CD4-positive, alpha-beta memory T cell (primary cell): ENCODE measurements around the gene YIF1A. TPM values are rescaled to one million over a fixed set of nuclear protein-coding genes. Genes with fewer than 3 reads are reported as not detected.

Source experiments
- CTCF ChIA-PET: fragments of 350-600 bp; sonication (Branson Sonifier 250); formaldehyde crosslinking; loops from one replicate; lab custom pipeline; 2021; ENCODE audit warnings: inconsistent platforms; ENCODE audit not compliant: partially characterized antibody; lab: Charles Lee
- POLR2A ChIA-PET: fragments of 350-600 bp; sonication (Branson Sonifier 250); formaldehyde crosslinking; loops from one replicate; lab custom pipeline; 2021; ENCODE audit not compliant: partially characterized antibody; lab: Charles Lee
- DNase-seq, 5 donors: peaks; one replicate each; pipeline versions ENCODE4 v3.0.0 to v3.0.0-alpha.2; 2020 to 2022; ENCODE audit warnings: mixed read lengths in 1 of 5
- H3K27ac ChIP-seq: one replicate; pipeline ENCODE4 v1.7.0; 2013; ENCODE audit warnings: low read depth, low read length
- H3K27me3 ChIP-seq: 2 replicates; pipeline ENCODE4 v1.7.0; 2013; ENCODE audit warnings: mild to moderate bottlenecking, low read length, moderate library complexity; ENCODE audit not compliant: insufficient read depth
- H3K36me3 ChIP-seq: 2 replicates; pipeline ENCODE4 v1.7.0; 2013; ENCODE audit warnings: mild to moderate bottlenecking, low read length, moderate library complexity; ENCODE audit not compliant: insufficient read depth
- H3K4me1 ChIP-seq: 2 replicates; pipeline ENCODE4 v1.7.0; 2013; ENCODE audit warnings: mild to moderate bottlenecking, low read length, moderate library complexity; ENCODE audit not compliant: insufficient read depth
- H3K4me3 ChIP-seq, 2 donors: one replicate each; pipeline ENCODE4 v1.7.0; 2013; ENCODE audit warnings: low read length in 2 of 2, mild to moderate bottlenecking in 1 of 2
- H3K9me3 ChIP-seq, 2 donors: one replicate each; pipeline ENCODE4 v1.7.0; 2013; ENCODE audit warnings: low read length in 2 of 2, control low read depth in 1 of 2; ENCODE audit not compliant: control insufficient read depth in 1 of 2
- H3K27ac Mint-ChIP-seq, 7 donors: one replicate each; pipeline ENCODE4 v1.8.0; 2020 to 2021; ENCODE audit warnings: mixed read lengths in 7 of 7, mild to moderate bottlenecking in 6 of 7, inconsistent platforms in 3 of 7, moderate library complexity in 3 of 7
- H3K27me3 Mint-ChIP-seq, 2 donors: one replicate each; pipeline ENCODE4 v1.8.0; 2020 to 2021; ENCODE audit warnings: mixed read lengths in 2 of 2
- H3K36me3 Mint-ChIP-seq, 2 donors: one replicate each; pipeline ENCODE4 v1.8.0; 2020 to 2021; ENCODE audit warnings: mixed read lengths in 2 of 2, inconsistent platforms in 1 of 2, mild to moderate bottlenecking in 1 of 2
- H3K4me1 Mint-ChIP-seq, 4 donors: one replicate each; pipeline ENCODE4 v1.8.0; 2020 to 2021; ENCODE audit warnings: mixed read lengths in 4 of 4, mild to moderate bottlenecking in 1 of 4
- H3K4me3 Mint-ChIP-seq, 8 donors: one replicate each; pipeline ENCODE4 v1.8.0; 2020 to 2021; ENCODE audit warnings: mixed read lengths in 8 of 8, mild to moderate bottlenecking in 7 of 8, moderate library complexity in 6 of 8, inconsistent platforms in 3 of 8
- H3K9me3 Mint-ChIP-seq, 8 donors: one replicate each; pipeline ENCODE4 v1.8.0; 2020 to 2021; ENCODE audit warnings: mixed read lengths in 8 of 8, mild to moderate bottlenecking in 5 of 8, inconsistent platforms in 3 of 8, moderate library complexity in 1 of 8
- intact Hi-C: fragments of 100-400 bp; cut with micrococcal nuclease; formaldehyde crosslinking; loops from one replicate; pipeline ENCODE4 v1.15.1; 2023
- polyA plus RNA-seq, 2 donors: library from polyadenylated mRNA; unstranded; fragments of 300-500 nt; fragmentation: Illumina TruSeq; gene quantifications; one replicate each; pipeline ENCODE4 v1.2.3, GENCODE V29; 2021
- total RNA-seq, 2 experiments: library from RNA; stranded (reverse); gene quantifications; one replicate each; pipeline ENCODE4 v1.2.3, GENCODE V29; 2021

Gene YIF1A
- total and polyA plus RNA-seq, 4 experiments from 2014 or later, result 40.4 to 77.5 (median 49.3) TPM

- H3K4me3 Mint-ChIP-seq, result no peak overlapping the region
- DNase-seq, result no peak
- ChIA-PET POLR2A (interaction anchor here (2.3 kb wide), 1 partner anchor 17 kb away, joined by 22 read pairs; no protein-coding TSS in a partner anchor), CTCF (interaction anchor here (0.8 to 8.6 kb wide), 5 partner anchors 9 to 59 kb away, joined by 3 to 110 read pairs (median 3); partner anchors contain the start of gene BRMS1)
- Histone ChIP-seq H3K27ac (no peak overlapping the region), H3K4me3 (no peak overlapping the region), H3K4me1 (peaks cover 29% of the 10 kb centered on the region), H3K36me3 (no peaks in the 10 kb centered on the region), H3K27me3 (no peaks in the 10 kb centered on the region), H3K9me3 (no peaks in the 10 kb centered on the region)
- H3K4me1 Mint-ChIP-seq, result peaks cover 18 to 27% (median 20%) of the 10 kb centered on the region in 4 donors
- H3K27ac Mint-ChIP-seq, result peak overlapping the region in 1 of 7 donors; percentile 13
- no peaks in the 10 kb centered on the region for H3K36me3 Mint-ChIP-seq
- H3K27me3 Mint-ChIP-seq, result no peaks in the 10 kb centered on the region
- peaks cover 0 to 2% (median 0%) of the 10 kb centered on the region in 8 donors for H3K9me3 Mint-ChIP-seq
- intact Hi-C loops, result loop anchor here (5.0 kb wide), 1 partner anchor 58 kb away; no protein-coding TSS in a partner anchor
Measured at GRCh38 chr11:66329165-66329673, 40.3 kb upstream of the YIF1A start.

DNA sequence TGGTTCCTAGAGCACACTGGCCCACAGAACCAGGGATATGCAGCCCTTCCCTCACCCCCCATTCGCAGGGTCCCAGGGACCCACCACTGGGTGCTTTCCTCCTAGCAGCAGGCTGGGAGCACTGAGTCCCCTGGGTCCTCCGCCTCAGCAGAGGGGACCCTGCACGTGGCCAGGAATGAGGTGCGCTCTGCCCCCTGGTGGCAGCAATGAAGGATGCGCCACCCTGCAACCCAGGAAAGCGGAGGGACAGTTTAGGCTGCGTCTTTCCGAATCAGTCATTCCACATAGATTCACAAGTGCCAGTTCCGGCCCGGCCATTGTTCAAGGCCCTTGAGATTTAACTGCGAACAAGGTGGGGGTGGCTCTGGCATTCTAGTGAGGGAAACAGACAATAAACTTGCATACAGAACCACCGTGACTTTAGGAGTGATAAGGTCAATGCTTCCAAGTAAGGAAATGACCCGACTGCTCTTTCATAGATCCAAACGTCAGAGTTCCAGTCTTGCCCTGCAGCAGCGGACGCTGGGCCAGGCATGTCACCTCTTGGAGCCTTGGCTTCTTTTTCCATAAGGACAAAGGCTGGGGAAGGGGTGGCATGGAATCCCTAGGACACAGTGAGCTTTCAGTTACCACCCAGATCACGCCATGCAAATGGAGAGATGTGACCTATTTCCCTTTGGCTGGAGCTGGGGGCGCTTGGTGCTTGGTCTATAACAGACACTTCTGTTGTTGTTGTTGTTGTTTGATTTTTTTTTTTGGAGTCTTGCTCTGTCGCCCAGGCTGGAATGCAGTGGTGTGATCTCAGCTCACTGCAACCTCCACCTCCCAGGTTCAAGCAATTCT is 39.6 kb upstream of the YIF1A start:
- peaks cover 29% of the 10 kb centered on the region for H3K4me1 ChIP-seq
- no peaks in the 10 kb centered on the region for H3K27me3 ChIP-seq
- peaks cover 18 to 27% (median 21%) of the 10 kb centered on the region in 4 donors for H3K4me1 Mint-ChIP-seq
- intact Hi-C loops, result loop anchor here (1.0 to 5.0 kb wide), 3 partner anchors 16 to 106 kb away; no protein-coding TSS in a partner anchor
- peak; percentile 70 to 82 (median 77) for DNase-seq
- peak overlapping the region in 7 of 8 donors; percentile 16 to 77 (median 35) for H3K4me3 Mint-ChIP-seq
- peaks cover 0 to 2% (median 0%) of the 10 kb centered on the region in 8 donors for H3K9me3 Mint-ChIP-seq
- POLR2A ChIA-PET, result interaction anchor here (2.3 kb wide), 1 partner anchor 17 kb away, joined by 22 read pairs; no protein-coding TSS in a partner anchor
- no peaks in the 10 kb centered on the region for H3K36me3 Mint-ChIP-seq
- H3K27ac Mint-ChIP-seq, result peak overlapping the region in 6 of 7 donors; percentile 57 to 91 (median 66)
- CTCF ChIA-PET, result interaction anchor here (0.8 to 8.6 kb wide), 5 partner anchors 10 to 60 kb away, joined by 3 to 110 read pairs (median 3); partner anchors contain the start of gene BRMS1
- H3K36me3 ChIP-seq, result no peaks in the 10 kb centered on the region
- H3K4me3 ChIP-seq, result no peak overlapping the region
- H3K27me3 Mint-ChIP-seq, result no peaks in the 10 kb centered on the region
- H3K27ac ChIP-seq, result no peak overlapping the region
- no peaks in the 10 kb centered on the region for H3K9me3 ChIP-seq

DNA sequence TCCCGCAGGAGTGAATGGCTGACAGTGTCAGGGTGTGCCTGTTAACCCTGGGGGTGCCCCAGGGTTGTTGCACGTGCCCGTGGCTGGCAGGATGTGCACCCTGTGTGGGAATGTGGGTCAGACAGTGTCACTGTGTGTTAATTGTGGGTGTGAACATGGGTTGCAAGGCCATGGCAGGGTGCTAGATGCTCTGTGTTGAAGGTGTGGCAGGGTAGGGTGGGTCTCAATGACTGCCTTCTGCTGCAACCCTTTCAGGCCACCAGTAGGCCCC is 39.0 kb upstream of the YIF1A start:
- H3K36me3 ChIP-seq, result no peaks in the 10 kb centered on the region
- no peaks in the 10 kb centered on the region for H3K27me3 ChIP-seq
- ChIA-PET POLR2A (no interaction called here), CTCF (no interaction called here)
- Mint-ChIP-seq H3K36me3 (no peaks in the 10 kb centered on the region), H3K9me3 (no peaks in the 10 kb centered on the region), H3K4me1 (peaks cover 18 to 27% (median 22%) of the 10 kb centered on the region in 4 donors), H3K27me3 (no peaks in the 10 kb centered on the region), H3K27ac (peak overlapping the region in 6 of 7 donors; percentile 18 to 77 (median 58)), H3K4me3 (peak overlapping the region in 2 of 8 donors; percentile 16 to 76)
- H3K27ac ChIP-seq, result no peak overlapping the region
- no peaks in the 10 kb centered on the region for H3K9me3 ChIP-seq
- intact Hi-C loops, result loop anchor here (1.0 to 5.0 kb wide), 3 partner anchors 16 to 106 kb away; no protein-coding TSS in a partner anchor
- DNase-seq, result peak in 1 of 5 donors; percentile 47
- peaks cover 29% of the 10 kb centered on the region for H3K4me1 ChIP-seq
- H3K4me3 ChIP-seq, result no peak overlapping the region

GRCh38 chr11:66327171-66328030 is 38.5 kb upstream of the YIF1A start:
- ChIA-PET CTCF (interaction anchor here (1.6 kb wide), 1 partner anchor 16 kb away, joined by 24 read pairs; no protein-coding TSS in a partner anchor), POLR2A (interaction anchor here (1.4 to 3.7 kb wide), 2 partner anchors 10 to 15 kb away, joined by 9 to 32 read pairs; partner anchors contain the start of gene CD248)
- H3K9me3 ChIP-seq, result no peaks in the 10 kb centered on the region
- no peaks in the 10 kb centered on the region for H3K36me3 ChIP-seq
- no peak for DNase-seq
- H3K4me3 Mint-ChIP-seq, result peak overlapping the region in 5 of 8 donors; percentile 5 to 76 (median 18)
- H3K27me3 ChIP-seq, result no peaks in the 10 kb centered on the region
- intact Hi-C loops, result loop anchor here (1.0 to 5.0 kb wide), 3 partner anchors 15 to 105 kb away; no protein-coding TSS in a partner anchor
- peaks cover 29% of the 10 kb centered on the region for H3K4me1 ChIP-seq
- H3K27ac Mint-ChIP-seq, result peak overlapping the region; percentile 9 to 77 (median 34)
- no peaks in the 10 kb centered on the region for H3K27me3 Mint-ChIP-seq
- no peak overlapping the region for H3K27ac ChIP-seq
- no peaks in the 10 kb centered on the region for H3K9me3 Mint-ChIP-seq
- H3K36me3 Mint-ChIP-seq, result no peaks in the 10 kb centered on the region
- no peak overlapping the region for H3K4me3 ChIP-seq
- peaks cover 18 to 27% (median 22%) of the 10 kb centered on the region in 4 donors for H3K4me1 Mint-ChIP-seq

- Mint-ChIP-seq H3K27ac (peak overlapping the region in 3 of 7 donors; percentile 61 to 86 (median 63)), H3K27me3 (no peaks in the 10 kb centered on the region), H3K4me3 (peak overlapping the region in 2 of 8 donors; percentile 29 to 33), H3K4me1 (peaks cover 18 to 27% (median 22%) of the 10 kb centered on the region in 4 donors), H3K9me3 (no peaks in the 10 kb centered on the region), H3K36me3 (no peaks in the 10 kb centered on the region)
- Histone ChIP-seq H3K27me3 (no peaks in the 10 kb centered on the region), H3K4me1 (peaks cover 29% of the 10 kb centered on the region), H3K4me3 (no peak overlapping the region), H3K27ac (no peak overlapping the region), H3K9me3 (no peaks in the 10 kb centered on the region), H3K36me3 (no peaks in the 10 kb centered on the region)
- DNase-seq, result no peak
- CTCF ChIA-PET, result interaction anchor here (1.6 kb wide), 1 partner anchor 15 kb away, joined by 24 read pairs; no protein-coding TSS in a partner anchor
- intact Hi-C loops, result loop anchor here (5.0 kb wide), 1 partner anchor 61 kb away; no protein-coding TSS in a partner anchor
- POLR2A ChIA-PET, result interaction anchor here (1.4 to 3.7 kb wide), 2 partner anchors 9 to 14 kb away, joined by 9 to 32 read pairs; partner anchors contain the start of gene CD248
Measured at GRCh38 chr11:66326261-66327111, 37.5 kb upstream of the YIF1A start.

DNA sequence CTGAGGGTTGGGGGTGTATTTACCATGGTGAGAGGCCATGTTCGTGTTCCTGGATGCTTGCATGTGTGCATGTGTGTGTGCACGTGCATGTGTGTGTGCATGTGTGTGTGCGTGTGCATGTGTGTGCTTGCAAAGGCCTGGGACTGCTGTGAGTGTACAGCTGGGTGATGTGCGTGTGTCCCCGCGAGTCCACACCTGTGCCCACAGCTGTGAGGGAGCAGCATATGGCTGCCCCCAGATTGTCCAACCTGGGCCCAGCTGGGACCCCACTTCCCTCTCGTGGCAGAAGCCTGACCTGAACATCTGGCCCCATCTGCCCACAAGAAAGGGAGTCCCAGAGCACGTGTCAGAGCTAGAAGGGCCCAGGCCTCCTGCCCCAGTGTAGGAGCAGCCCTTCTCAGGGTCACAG is 36.3 kb upstream of the YIF1A start:
- H3K9me3 Mint-ChIP-seq, result peaks cover 0 to 2% (median under 1%) of the 10 kb centered on the region in 8 donors
- POLR2A ChIA-PET, result interaction anchor here (3.7 kb wide), 1 partner anchor 13 kb away, joined by 32 read pairs; no protein-coding TSS in a partner anchor
- DNase-seq, result no peak
- Histone ChIP-seq H3K27me3 (no peaks in the 10 kb centered on the region), H3K9me3 (no peaks in the 10 kb centered on the region), H3K36me3 (no peaks in the 10 kb centered on the region), H3K27ac (no peak overlapping the region), H3K4me1 (peaks cover 29% of the 10 kb centered on the region), H3K4me3 (no peak overlapping the region)
- H3K4me1 Mint-ChIP-seq, result peaks cover 18 to 27% (median 22%) of the 10 kb centered on the region in 4 donors
- CTCF ChIA-PET, result interaction anchor here (1.1 to 1.4 kb wide), 3 partner anchors 10 to 61 kb away, joined by 3 to 6 read pairs (median 4); no protein-coding TSS in a partner anchor
- intact Hi-C loops, result loop anchor here (5.0 kb wide), 1 partner anchor 62 kb away; no protein-coding TSS in a partner anchor
- no peaks in the 10 kb centered on the region for H3K27me3 Mint-ChIP-seq
- no peak overlapping the region for H3K4me3 Mint-ChIP-seq
- H3K36me3 Mint-ChIP-seq, result no peaks in the 10 kb centered on the region
- H3K27ac Mint-ChIP-seq, result no peak overlapping the region
